OCI-LY7 (cell line): ENCODE data around the gene ZW10.

Source experiments
- EZH2phosphoT487 ChIP-seq: fragments of 200-600 bp; sonication (generic); IDR thresholded peaks from 2 replicates; pipeline ENCODE4 v1.6.1; 2018; ENCODE audit warnings: low read depth, borderline replicate concordance, mild to moderate bottlenecking, mixed run types, antibody characterized with exemption, low read length, moderate library complexity, mixed read lengths
- TF ChIP-seq, protein P1 (sequence below): fragments of 200-600 bp; sonication (generic); conservative IDR thresholded peaks from 2 replicates; pipeline ENCODE4 v1.5.1; 2014; ENCODE audit warnings: mild to moderate bottlenecking, antibody characterized with exemption, low read length, moderate library complexity, mixed read lengths

- TF ChIP-seq, protein P1, sequence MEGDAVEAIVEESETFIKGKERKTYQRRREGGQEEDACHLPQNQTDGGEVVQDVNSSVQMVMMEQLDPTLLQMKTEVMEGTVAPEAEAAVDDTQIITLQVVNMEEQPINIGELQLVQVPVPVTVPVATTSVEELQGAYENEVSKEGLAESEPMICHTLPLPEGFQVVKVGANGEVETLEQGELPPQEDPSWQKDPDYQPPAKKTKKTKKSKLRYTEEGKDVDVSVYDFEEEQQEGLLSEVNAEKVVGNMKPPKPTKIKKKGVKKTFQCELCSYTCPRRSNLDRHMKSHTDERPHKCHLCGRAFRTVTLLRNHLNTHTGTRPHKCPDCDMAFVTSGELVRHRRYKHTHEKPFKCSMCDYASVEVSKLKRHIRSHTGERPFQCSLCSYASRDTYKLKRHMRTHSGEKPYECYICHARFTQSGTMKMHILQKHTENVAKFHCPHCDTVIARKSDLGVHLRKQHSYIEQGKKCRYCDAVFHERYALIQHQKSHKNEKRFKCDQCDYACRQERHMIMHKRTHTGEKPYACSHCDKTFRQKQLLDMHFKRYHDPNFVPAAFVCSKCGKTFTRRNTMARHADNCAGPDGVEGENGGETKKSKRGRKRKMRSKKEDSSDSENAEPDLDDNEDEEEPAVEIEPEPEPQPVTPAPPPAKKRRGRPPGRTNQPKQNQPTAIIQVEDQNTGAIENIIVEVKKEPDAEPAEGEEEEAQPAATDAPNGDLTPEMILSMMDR, result no peak
- TF ChIP-seq EZH2phosphoT487, result no peak
Observed at GRCh38 chr11:113721462-113722066, 51.9 kb downstream of the ZW10 start.
